WTC11 (cell line): ENCODE results near the gene ATG4C.
"Not testable (repeated sequence)": the region's sequence is repeated elsewhere in the genome, so short reads cannot be mapped to it uniquely, and the experiment has no call there.

Experiments
- CTCF ChIP-seq: fragments of 200-600 bp; IDR thresholded peaks from 2 replicates; pipeline ENCODE4 v1.8.0; 2022; ENCODE audit warnings: antibody characterized with exemption
- FOXJ3 ChIP-seq: sonication (generic); formaldehyde crosslinking; IDR thresholded peaks from 2 replicates; pipeline ENCODE4 v1.9.0; 2021; ENCODE audit warnings: missing genetic modification reagents, mild to moderate bottlenecking, borderline replicate concordance
- FOXK1 ChIP-seq: sonication (generic); formaldehyde crosslinking; IDR thresholded peaks from 2 replicates; pipeline ENCODE4 v1.8.0; 2022; ENCODE audit warnings: mild to moderate bottlenecking, moderate library complexity, missing genetic modification reagents
- FOXP4 ChIP-seq: sonication (generic); formaldehyde crosslinking; IDR thresholded peaks from 2 replicates; pipeline ENCODE4 v1.8.0; 2022; ENCODE audit warnings: mild to moderate bottlenecking, missing genetic modification reagents
- MAX ChIP-seq: sonication (generic); formaldehyde crosslinking; IDR thresholded peaks from 2 replicates; pipeline ENCODE4 v1.8.0; 2022; ENCODE audit warnings: mild to moderate bottlenecking, missing genetic modification reagents
- NR1H2 ChIP-seq: sonication (generic); formaldehyde crosslinking; IDR thresholded peaks from 2 replicates; pipeline ENCODE4 v1.9.0; 2021; ENCODE audit warnings: mild to moderate bottlenecking, moderate library complexity, missing genetic modification reagents
- USF2 ChIP-seq: sonication (generic); formaldehyde crosslinking; IDR thresholded peaks from 2 replicates; pipeline ENCODE4 v1.8.1; 2023; ENCODE audit warnings: mild to moderate bottlenecking, missing genetic modification reagents, moderate library complexity
- ZNF121 ChIP-seq: sonication (generic); formaldehyde crosslinking; IDR thresholded peaks from 2 replicates; pipeline ENCODE4 v1.8.0; 2023; ENCODE audit warnings: missing genetic modification reagents
- ZNF263 ChIP-seq: sonication (generic); formaldehyde crosslinking; IDR thresholded peaks from 2 replicates; pipeline ENCODE4 v1.8.1; 2022; ENCODE audit warnings: low read depth, mild to moderate bottlenecking, moderate library complexity, missing genetic modification reagents
- ZNF671 ChIP-seq: fragments of 250-450 bp; sonication (Bioruptor Pico); IDR thresholded peaks from 2 replicates; pipeline ENCODE4 v1.8.0; 2021; ENCODE audit warnings: mild to moderate bottlenecking

- not testable (repeated sequence) for TF ChIP-seq FOXP4 (CRISPR knock-in tag); FOXK1 (CRISPR knock-in tag); ZNF263; FOXJ3; CTCF; MAX; USF2 (CRISPR knock-in tag); NR1H2 (CRISPR knock-in tag); ZNF671 (CRISPR knock-in tag); ZNF121 (CRISPR knock-in tag)
Measured at GRCh38 chr1:62740701-62741100, 43.2 kb upstream of the ATG4C start.
